K562 (cell line): ENCODE data around the gene RAE1. TPM values are rescaled to one million over a fixed set of nuclear protein-coding genes. Genes with fewer than 3 reads are reported as not detected.

ENCODE experiments used
- ATAC-seq: fragments of 200-7000 bp; cut with Tn5 transposase; 3 replicates; pipeline ENCODE4 v1.9.1; 2020; ENCODE audit warnings: moderate library complexity
- BruUV-seq: library from RNA; stranded (reverse); fragments of 400-500 nt; replicated peaks from 2 replicates; lab custom pipeline; 2021; lab: Mats Ljungman, UMichigan
- CTCF ChIA-PET: fragments of 300-600 bp; formaldehyde crosslinking; extraction: SDS; loops from one replicate; lab custom pipeline; 2021; ENCODE audit warnings: low intra/inter-chr PET ratio; lab: Yijun Ruan, JAX
- POLR2A ChIA-PET: fragments of 300-600, 350-650 bp; sonication (Branson Sonifier 250); formaldehyde crosslinking; extraction: SDS; loops from one replicate; lab custom pipeline; 2021; ENCODE audit warnings: antibody characterized with exemption, inconsistent platforms; lab: Yijun Ruan, JAX
- DNase-seq, 4 experiments: peaks; one replicate each; pipeline versions ENCODE4 v3.0.0 to v3.0.0-alpha.2; 2011 to 2018; ENCODE audit warnings: low spot score in 3 of 4, mixed read lengths in 3 of 4; ENCODE audit errors: extremely low read depth in 1 of 4
- FAIRE-seq: peaks from 2 replicates; lab custom pipeline; 2011; peaks lifted over from hg19 to GRCh38; lab: Jason Lieb, UNC
- H2AFZ ChIP-seq: 2 replicates; pipeline ENCODE4 v1.6.0; 2011; ENCODE audit warnings: low read depth, low read length, control low read depth, inconsistent platforms
- H3K27ac ChIP-seq: fragments of 200-600 bp; 3 replicates; pipeline ENCODE4 v1.8.0; 2011; ENCODE audit warnings: low read depth, mild to moderate bottlenecking, control low read depth, inconsistent platforms, low read length, moderate library complexity, mixed read lengths; ENCODE audit errors: extremely low read depth
- H3K27me3 ChIP-seq, 2 experiments: fragments of 300-600 bp in 1 of 2; 2 replicates in 1 of 2; 3 replicates in 1 of 2; pipeline versions ENCODE4 v1.6.0 to v1.8.0; 2011; ENCODE audit warnings: inconsistent platforms in 2 of 2, low read length in 2 of 2, mild to moderate bottlenecking in 1 of 2, mixed read lengths in 1 of 2, moderate library complexity in 1 of 2; ENCODE audit not compliant: control insufficient read depth in 2 of 2, insufficient read depth in 2 of 2
- H3K36me3 ChIP-seq: fragments of 300-600 bp; 3 replicates; pipeline ENCODE4 v1.8.0; 2011; ENCODE audit warnings: mild to moderate bottlenecking, low read length, inconsistent platforms; ENCODE audit not compliant: control insufficient read depth, insufficient read depth
- H3K4me1 ChIP-seq, 2 experiments: fragments of 200-600 bp in 1 of 2; replicated peaks in 1 of 2; 2 replicates in 1 of 2; 3 replicates in 1 of 2; pipeline versions ENCODE4 v1.5.1 to v1.8.0; 2011; ENCODE audit warnings: inconsistent platforms in 2 of 2, low read length in 2 of 2, mild to moderate bottlenecking in 1 of 2, mixed read lengths in 1 of 2, moderate library complexity in 1 of 2; ENCODE audit not compliant: control insufficient read depth in 2 of 2, insufficient read depth in 2 of 2
- H3K4me2 ChIP-seq: 2 replicates; pipeline ENCODE4 v1.6.1; 2011; ENCODE audit warnings: low read length, control low read depth, inconsistent platforms, mixed read lengths; ENCODE audit not compliant: insufficient read depth
- H3K4me3 ChIP-seq: fragments of 200-600 bp; sonication (generic), shearing (Covaris generic); 2 replicates; pipeline ENCODE4 v1.5.1; 2016; ENCODE audit warnings: control low read depth, inconsistent platforms
- H3K79me2 ChIP-seq: fragments of 200-600 bp; 3 replicates; pipeline ENCODE4 v1.8.0; 2011; ENCODE audit warnings: low read length, inconsistent platforms; ENCODE audit not compliant: control insufficient read depth, insufficient read depth
- H3K9ac ChIP-seq, 2 experiments: 2 replicates each; pipeline versions ENCODE4 v1.6.0 to v1.6.1; 2011; ENCODE audit warnings: low read depth in 2 of 2, low read length in 2 of 2, control low read depth in 1 of 2, inconsistent platforms in 1 of 2, mild to moderate bottlenecking in 1 of 2, mixed read lengths in 1 of 2; ENCODE audit not compliant: insufficient read depth in 1 of 2
- H3K9me1 ChIP-seq: one replicate; pipeline ENCODE4 v1.6.0; 2011; ENCODE audit warnings: inconsistent platforms, mild to moderate bottlenecking, low read length, moderate library complexity; ENCODE audit not compliant: control insufficient read depth, insufficient read depth
- H3K9me3 ChIP-seq: replicated peaks from 2 replicates; pipeline ENCODE4 v1.5.1; 2011; ENCODE audit warnings: low read depth, low read length, inconsistent platforms; ENCODE audit not compliant: control insufficient read depth, insufficient read depth
- H4K20me1 ChIP-seq: replicated peaks from 2 replicates; pipeline ENCODE4 v1.6.1; 2011; ENCODE audit warnings: low read length, inconsistent platforms, mixed read lengths; ENCODE audit not compliant: control insufficient read depth, insufficient read depth
- CTCF ChIP-seq, 3 experiments: IDR thresholded peaks in 2 of 3; conservative IDR thresholded peaks in 1 of 3; 2 replicates each; pipeline ENCODE4 v1.5.1; 2011 to 2012; ENCODE audit warnings: low read length in 3 of 3, mild to moderate bottlenecking in 3 of 3, control low read depth in 2 of 3, improper control_type of control experiment in 1 of 3, inconsistent platforms in 1 of 3, low read depth in 1 of 3, mixed read lengths in 1 of 3, moderate library complexity in 1 of 3; ENCODE audit not compliant: insufficient read depth in 2 of 3
- KLF6 ChIP-seq: fragments of 250-450 bp; sonication (Bioruptor Pico); IDR thresholded peaks from 2 replicates; pipeline ENCODE4 v1.4.0; 2020; ENCODE audit warnings: mild to moderate bottlenecking, moderate library complexity, borderline replicate concordance
- LCOR ChIP-seq: sonication (generic); formaldehyde crosslinking; IDR thresholded peaks from 2 replicates; pipeline ENCODE4 v1.8.0; 2022; ENCODE audit warnings: mild to moderate bottlenecking, missing genetic modification reagents
- NONO ChIP-seq, 2 experiments: fragments of 200-400 bp in 1 of 2; fragments of 450-650 bp in 1 of 2; formaldehyde crosslinking in 1 of 2; IDR thresholded peaks; 2 replicates each; pipeline ENCODE4 v1.6.1; 2017; ENCODE audit warnings: low read depth in 2 of 2, mild to moderate bottlenecking in 2 of 2, moderate library complexity in 2 of 2, low read length in 1 of 2
- SRSF7 ChIP-seq: fragments of 200-400 bp; formaldehyde crosslinking; optimal IDR thresholded peaks from 2 replicates; pipeline ENCODE3; 2017; ENCODE audit warnings: mild to moderate bottlenecking, low read depth, low read length
- WGBS: fragments of 100-300 bp; shearing (Covaris generic); methylation state at CpG from one replicate; pipeline ENCODE4 v1.1.6; 2016; ENCODE audit warnings: low coverage, mixed read lengths; ENCODE audit not compliant: insufficient coverage; ENCODE audit errors: missing lambda C conversion rate; 5-methylcytosine and 5-hydroxymethylcytosine counted together
- in situ Hi-C: fragments of 300-500 bp; cut with MboI; formaldehyde crosslinking; loops from 4 replicates; pipeline ENCODE4 v1.15.0; 2018; ENCODE audit warnings: inconsistent platforms, mixed read lengths
- intact Hi-C: fragments of 100-400 bp; cut with micrococcal nuclease; formaldehyde crosslinking; loops from 2 replicates; pipeline ENCODE4 v1.14.2; 2022
- polyA plus RNA-seq, 8 experiments: library from polyadenylated mRNA; depleted of rRNA in 4 of 8; stranded (reverse) in 5 of 8; unstranded in 3 of 8; fragments of >200 nt; fragmentation: Nextera tagmentation in 2 of 8; fragmentation: Illumina TruSeq in 1 of 8; extraction: Ambion mirVana in 2 of 8; extraction: Trizol in 1 of 8; gene quantifications; 2 replicates each; pipeline versions ENCODE4 v1.2.1 to v1.2.3, GENCODE V29; 2011 to 2014; ENCODE audit warnings: inconsistent platforms in 1 of 8, missing spikeins in 1 of 8
- total RNA-seq, 7 experiments: library from RNA; depleted of rRNA in 6 of 7; stranded (reverse); fragments of >200 nt in 6 of 7; fragmentation: Illumina TruSeq in 2 of 7; extraction: Trizol in 2 of 7; gene quantifications; 2 replicates each; pipeline versions ENCODE4 v1.2.1 to v1.2.3, GENCODE V29; 2011 to 2021; ENCODE audit warnings: low replicate concordance in 1 of 7

Gene RAE1
- total and polyA plus RNA-seq, 9 of the 15 experiments (the other 6 are each of a cell fraction or from before 2014, with no cell fraction given) = 33.7 to 248 (median 77.7) TPM

- no peak for TF ChIP-seq LCOR
- no peak for TF ChIP-seq KLF6 (CRISPR knock-in tag)
- TF ChIP-seq SRSF7 = no peak
Measured at GRCh38 chr20:57425150-57426013, 74.3 kb downstream of the RAE1 start (continued).

- no peaks in the 10 kb centered on the region for H3K27me3 ChIP-seq
- no peaks in the 10 kb centered on the region for H3K9me1 ChIP-seq
- H3K79me2 ChIP-seq = no peaks in the 10 kb centered on the region
- H2AFZ ChIP-seq = no peak overlapping the region
- WGBS = 58% methylated on average over 13 of the region's 13 CpGs
- H3K9ac ChIP-seq = 0 out of 4 replicates have a peak overlapping the region, but pooled peaks of 1 of the 2 experiments have one; percentile 41
- intact Hi-C loops = no loop called here
- FAIRE-seq = no peak
- 0 out of 6 replicates have a peak, but pooled peaks have one; percentile 6 to 15 (median 11) for TF ChIP-seq CTCF (IDR thresholded peaks at IDR 0.05 in 2 of 3, conservative IDR thresholded peaks at IDR 0.05 in 1 of 3; ENCODE audit: insufficient read depth in 2 of 3, low read depth in 1 of 3, low read length in 3 of 3)
- no peak for TF ChIP-seq NONO (IDR thresholded peaks at IDR 0.05; ENCODE audit: low read depth in 2 of 2, low read length in 1 of 2)
- TF ChIP-seq, all 486 proteins: peak for 1
- Histone ChIP-seq H3K4me2 (no peak overlapping the region), H3K4me1 (peaks cover 11 to 28% of the 10 kb centered on the region in 2 experiments; a peak in 3 of 5 replicates), H3K36me3 (no peaks in the 10 kb centered on the region), H3K9me3 (no peaks in the 10 kb centered on the region), H3K27ac (no peak overlapping the region), H3K4me3 (no peak overlapping the region), H4K20me1 (no peaks in the 10 kb centered on the region)
- ATAC-seq (no peak), DNase-seq (no peak)
- BruUV-seq = no TSS peak
- ChIA-PET CTCF (no interaction called here), POLR2A (interaction anchor here (0.7 to 1.3 kb wide), 3 partner anchors 12 to 34 kb away, joined by 3 to 6 read pairs (median 4); no protein-coding TSS in a partner anchor)
- in situ Hi-C loops = no loop called here
Measured at GRCh38 chr20:57426271-57426689, 75.2 kb downstream of the RAE1 start.
